GM12878 (cell line): ENCODE measurements around the gene SMIM22. TPM values are rescaled to one million over a fixed set of nuclear protein-coding genes. Genes with fewer than 3 reads are reported as not detected.

Source experiments
- ATAC-seq: fragments of 200-7000 bp; cut with Tn5 transposase; 3 replicates; pipeline ENCODE4 v1.9.1; 2020; ENCODE audit warnings: mild to moderate bottlenecking, moderate library complexity
- BruUV-seq: library from RNA; stranded (reverse); fragments of 400-500 nt; replicated peaks from 2 replicates; lab custom pipeline; 2021; lab: Mats Ljungman, UMichigan
- CTCF ChIA-PET: fragments of 300-600 bp; sonication (Branson Sonifier 250); formaldehyde crosslinking; extraction: SDS; loops from one replicate; lab custom pipeline; 2021; ENCODE audit warnings: inconsistent platforms; lab: Yijun Ruan, JAX
- POLR2A ChIA-PET: fragments of 350-600 bp; formaldehyde crosslinking; extraction: SDS; loops from one replicate; lab custom pipeline; 2021; ENCODE audit warnings: inconsistent platforms; lab: Charles Lee
- RAD21 ChIA-PET: fragments of 300-600 bp; sonication (Branson Sonifier 250); formaldehyde crosslinking; loops from one replicate; lab custom pipeline; 2023; ENCODE audit warnings: antibody characterized with exemption; ENCODE audit not compliant: unreplicated experiment; lab: Charles Lee
- SMC1A ChIA-PET: fragments of 300-600 bp; sonication (Branson Sonifier 250); formaldehyde crosslinking; loops from one replicate; lab custom pipeline; 2023; ENCODE audit not compliant: unreplicated experiment, uncharacterized antibody; lab: Charles Lee
- DNase-seq: peaks from one replicate; pipeline ENCODE4 v3.0.0-alpha.2; 2011; ENCODE audit warnings: low read depth, low spot score
- FAIRE-seq: peaks from 3 replicates; lab custom pipeline; 2011; peaks lifted over from hg19 to GRCh38; lab: Jason Lieb, UNC
- H2AFZ ChIP-seq: 2 replicates; pipeline ENCODE4 v1.6.0; 2011; ENCODE audit warnings: low read depth, low read length, control low read depth; ENCODE audit not compliant: control insufficient read depth
- H3K27ac ChIP-seq: 2 replicates; pipeline ENCODE4 v1.5.1; 2011; ENCODE audit warnings: control low read depth; ENCODE audit not compliant: control insufficient read depth, insufficient read depth
- H3K27me3 ChIP-seq, 2 experiments: replicated peaks in 1 of 2; 2 replicates each; pipeline versions ENCODE4 v1.6.0 to v1.6.1; 2011; ENCODE audit warnings: low read length in 1 of 2; ENCODE audit not compliant: control insufficient read depth in 2 of 2, insufficient read depth in 2 of 2
- H3K36me3 ChIP-seq, 2 experiments: 2 replicates each; pipeline ENCODE4 v1.5.1; 2011; ENCODE audit warnings: low read length in 1 of 2; ENCODE audit not compliant: control insufficient read depth in 2 of 2, insufficient read depth in 2 of 2
- H3K4me1 ChIP-seq: 2 replicates; pipeline ENCODE4 v1.6.1; 2011; ENCODE audit warnings: mild to moderate bottlenecking, low read length, moderate library complexity, mixed read lengths; ENCODE audit not compliant: control insufficient read depth, insufficient read depth
- H3K4me2 ChIP-seq: 2 replicates; pipeline ENCODE4 v1.6.0; 2011; ENCODE audit warnings: control low read depth; ENCODE audit not compliant: control insufficient read depth, insufficient read depth
- H3K4me3 ChIP-seq: fragments of 200-600 bp; sonication (generic); 2 replicates; pipeline ENCODE4 v1.5.1; 2016
- H3K79me2 ChIP-seq: 2 replicates; pipeline ENCODE4 v1.6.0; 2011; ENCODE audit warnings: low read length; ENCODE audit not compliant: control insufficient read depth, insufficient read depth
- H3K9ac ChIP-seq: 2 replicates; pipeline ENCODE4 v1.8.0; 2011; ENCODE audit warnings: low read length, control low read depth, mixed read lengths; ENCODE audit not compliant: control insufficient read depth, insufficient read depth
- H3K9me3 ChIP-seq: replicated peaks from 3 replicates; pipeline ENCODE4 v1.5.1; 2011; ENCODE audit warnings: mild to moderate bottlenecking, low read length; ENCODE audit not compliant: control insufficient read depth, insufficient read depth
- H4K20me1 ChIP-seq: 2 replicates; pipeline ENCODE4 v1.6.0; 2011; ENCODE audit not compliant: control insufficient read depth, insufficient read depth
- ASH2L ChIP-seq: fragments of 300-600, 200-600 bp; sonication (generic); IDR thresholded peaks from 2 replicates; pipeline ENCODE4 v1.6.1; 2017; ENCODE audit warnings: low read depth, mild to moderate bottlenecking, borderline replicate concordance
- BCLAF1 ChIP-seq: fragments of 450-650 bp; IDR thresholded peaks from 2 replicates; pipeline ENCODE4 v1.6.1; 2017; ENCODE audit warnings: antibody characterized with exemption, mild to moderate bottlenecking, moderate library complexity
- E2F4 ChIP-seq: IDR thresholded peaks from 2 replicates; pipeline ENCODE4 v1.6.1; 2012; ENCODE audit warnings: low read depth, low read length, improper control_type of control experiment
- EGR1 ChIP-seq, 2 experiments: IDR thresholded peaks; 1 replicate in 1 of 2; 2 replicates in 1 of 2; pipeline ENCODE4 v1.6.1; 2011 to 2012; ENCODE audit warnings: low read depth in 2 of 2, low read length in 2 of 2, borderline replicate concordance in 1 of 2, mild to moderate bottlenecking in 1 of 2, moderate library complexity in 1 of 2
- FOXK2 ChIP-seq: fragments of 450-650 bp; IDR thresholded peaks from 2 replicates; pipeline ENCODE4 v1.6.1; 2017; ENCODE audit warnings: mild to moderate bottlenecking, moderate library complexity
- IKZF1 ChIP-seq: fragments of 450-650 bp; conservative IDR thresholded peaks from 2 replicates; pipeline ENCODE4 v1.6.1; 2017; ENCODE audit warnings: antibody characterized with exemption, mild to moderate bottlenecking
- MTA2 ChIP-seq: fragments of 450-650 bp; IDR thresholded peaks from 2 replicates; pipeline ENCODE4 v1.6.1; 2016; ENCODE audit warnings: low read depth, mild to moderate bottlenecking, moderate library complexity
- PAX5 ChIP-seq: IDR thresholded peaks from 2 replicates; pipeline ENCODE4 v1.6.1; 2011; ENCODE audit warnings: low read depth, low read length, borderline replicate concordance
- RCOR1 ChIP-seq: conservative IDR thresholded peaks from 2 replicates; pipeline ENCODE4 v1.6.1; 2012; ENCODE audit warnings: low read depth, low read length, improper control_type of control experiment
- RELA ChIP-seq: fragments of 450-650 bp; IDR thresholded peaks from 2 replicates; pipeline ENCODE4 v1.8.0; 2014; ENCODE audit warnings: borderline replicate concordance; ENCODE audit not compliant: partially characterized antibody
- SIX5 ChIP-seq: IDR thresholded peaks from 2 replicates; pipeline ENCODE4 v1.6.1; 2011; ENCODE audit warnings: mild to moderate bottlenecking, low read depth, low read length, moderate library complexity; ENCODE audit not compliant: severe bottlenecking
- STAT3 ChIP-seq: IDR thresholded peaks from 2 replicates; pipeline ENCODE4 v1.6.1; 2011; ENCODE audit warnings: low read depth, low read length, improper control_type of control experiment
- TCF3 ChIP-seq: IDR thresholded peaks from 2 replicates; pipeline ENCODE4 v1.6.1; 2012; ENCODE audit warnings: low read depth, mild to moderate bottlenecking, low read length, borderline replicate concordance; ENCODE audit not compliant: insufficient read depth
- WRNIP1 ChIP-seq: IDR thresholded peaks from 2 replicates; pipeline ENCODE4 v1.6.1; 2011; ENCODE audit warnings: low read depth, low read length, improper control_type of control experiment, borderline replicate concordance
- ZBTB4 ChIP-seq: fragments of 450-650 bp; formaldehyde crosslinking; IDR thresholded peaks from 2 replicates; pipeline ENCODE4 v1.4.0; 2022; ENCODE audit warnings: mild to moderate bottlenecking, moderate library complexity
- WGBS: methylation state at CpG from one replicate; pipeline ENCODE4 v1.1.6; 2016; ENCODE audit warnings: low lambda C conversion rate; ENCODE audit not compliant: insufficient replicate concordance, insufficient coverage; ENCODE audit errors: missing lambda C conversion rate; 5-methylcytosine and 5-hydroxymethylcytosine counted together
- in situ Hi-C: fragments of 300-500 bp; cut with MboI; formaldehyde crosslinking; loops from 9 replicates; pipeline ENCODE4 v1.14.3; 2018; ENCODE audit warnings: mixed read lengths
- intact Hi-C: fragments of 100-400 bp; cut with micrococcal nuclease; formaldehyde crosslinking; loops from one replicate; pipeline ENCODE4 v1.14.2; 2022; ENCODE audit not compliant: unreplicated experiment
- polyA plus RNA-seq, 11 experiments: library from polyadenylated mRNA; depleted of rRNA in 4 of 11; unstranded in 6 of 11; stranded (reverse) in 5 of 11; fragments of >200 nt; fragmentation: Nextera tagmentation in 4 of 11; fragmentation: Illumina TruSeq in 1 of 11; extraction: Ambion mirVana in 4 of 11; extraction: Trizol in 1 of 11; gene quantifications; 1 replicate in 1 of 11; 2 replicates in 10 of 11; pipeline versions ENCODE4 v1.2.1 to v1.2.3, GENCODE V29; 2011 to 2016; ENCODE audit warnings: inconsistent platforms in 2 of 11, missing spikeins in 2 of 11, low read depth in 1 of 11
- total RNA-seq, 4 experiments: library from RNA; depleted of rRNA in 3 of 4; stranded (reverse); fragments of >200 nt in 3 of 4; fragmentation: Illumina TruSeq in 1 of 4; extraction: Trizol in 1 of 4; gene quantifications; 2 replicates each; pipeline versions ENCODE4 v1.2.1 to v1.2.3, GENCODE V29; 2013 to 2021

Gene SMIM22
- total and polyA plus RNA-seq, 10 of the 15 experiments (the other 5 are each of a cell fraction or from before 2014, with no cell fraction given), result 0.83 TPM; not detected in 9

- ChIA-PET CTCF (no interaction called here), RAD21 (interaction anchor here (0.8 kb wide), 1 partner anchor 98 kb away, joined by 4 read pairs; the partner anchor contains the start of genes ANKS3 and DNAAF8)
- no peak for DNase-seq
- TF ChIP-seq RELA, result no peak
- TF ChIP-seq ZBTB4 (CRISPR knock-in tag), result no peak
- no peak for TF ChIP-seq BCLAF1
- TF ChIP-seq STAT3, result no peak
- TF ChIP-seq FOXK2, result no peak
- TF ChIP-seq WRNIP1, result no peak
- TF ChIP-seq IKZF1, result no peak
- no peak for TF ChIP-seq PAX5
- TF ChIP-seq SIX5, result no peak
- no peak for TF ChIP-seq EGR1 (IDR thresholded peaks at IDR 0.05; ENCODE audit: borderline replicate concordance in 1 of 2, low read depth in 2 of 2, low read length in 2 of 2)
- TF ChIP-seq RCOR1, result no peak
- no peak for TF ChIP-seq MTA2
- TF ChIP-seq ASH2L, result no peak
- TF ChIP-seq TCF3, result no peak
- TF ChIP-seq E2F4, result no peak
These were observed 37.7 kb downstream of the SMIM22 start for GRCh38 chr16:4832698-4833343.

More at GRCh38 chr16:4832698-4833343, 37.7 kb downstream of the SMIM22 start:
- H3K9ac ChIP-seq, result no peak overlapping the region
- POLR2A ChIA-PET, result no interaction called here
- no peak overlapping the region for H3K4me3 ChIP-seq
- no peaks in the 10 kb centered on the region for H3K79me2 ChIP-seq
- H2AFZ ChIP-seq, result no peak overlapping the region
- FAIRE-seq (no peak), ATAC-seq (no peak)
- H3K4me1 ChIP-seq, result peaks cover 10% of the 10 kb centered on the region
- no TSS peak for BruUV-seq
- no peak overlapping the region for H3K27ac ChIP-seq
- SMC1A ChIA-PET, result no interaction called here
- no peaks in the 10 kb centered on the region for H3K9me3 ChIP-seq
- no peaks in the 10 kb centered on the region for H3K27me3 ChIP-seq
- no peaks in the 10 kb centered on the region for H4K20me1 ChIP-seq
- intact Hi-C loops, result no loop called here
- no peak overlapping the region for H3K4me2 ChIP-seq
- H3K36me3 ChIP-seq, result peaks cover 22 to 40% of the 10 kb centered on the region in 2 experiments
- WGBS, result 90% methylated on average over 6 of the region's 6 CpGs
- in situ Hi-C loops, result no loop called here
